SK-N-SH treated with all-trans-retinoic acid at 6 μM for 48 hours (cell line): ENCODE measurements around the gene SYP.
A peak's percentile ranks its signal among the peaks of the same experiment; 100 is the strongest.
"Not testable (repeated sequence)": the region's sequence is repeated elsewhere in the genome, so short reads cannot be mapped to it uniquely, and the experiment has no call there.

Experiments used
- ATAC-seq: fragments of 200-7000 bp; cut with Tn5 transposase; 3 replicates; pipeline ENCODE4 v1.9.1; 2020; ENCODE audit warnings: mild to moderate bottlenecking, moderate library complexity
- ARNTL ChIP-seq: fragments of 450-650 bp; formaldehyde crosslinking; IDR thresholded peaks from 2 replicates; pipeline ENCODE4 v1.5.0; 2020; ENCODE audit warnings: low read depth, mild to moderate bottlenecking, moderate library complexity, borderline replicate concordance
- BACH2 ChIP-seq: fragments of 250-450 bp; sonication (Bioruptor Pico); IDR thresholded peaks from 2 replicates; pipeline ENCODE4 v1.9.0; 2021; ENCODE audit warnings: mild to moderate bottlenecking, borderline replicate concordance
- CSDC2 ChIP-seq: fragments of 250-450 bp; sonication (Bioruptor Pico); IDR thresholded peaks from 2 replicates; pipeline ENCODE4 v1.5.0; 2020; ENCODE audit warnings: mild to moderate bottlenecking, moderate library complexity
- CSRNP3 ChIP-seq: fragments of 250-450 bp; sonication (Bioruptor Pico); IDR thresholded peaks from 2 replicates; pipeline ENCODE4 v1.5.1; 2021; ENCODE audit warnings: mild to moderate bottlenecking, moderate library complexity
- ESRRG ChIP-seq: fragments of 250-450 bp; sonication (Bioruptor Pico); IDR thresholded peaks from 2 replicates; pipeline ENCODE4 v1.6.1; 2021; ENCODE audit warnings: mild to moderate bottlenecking
- GLIS3 ChIP-seq: fragments of 250-450 bp; sonication (Bioruptor Pico); IDR thresholded peaks from 2 replicates; pipeline ENCODE4 v1.5.0; 2020; ENCODE audit warnings: mild to moderate bottlenecking, moderate library complexity
- OSR1 ChIP-seq: fragments of 250-450 bp; sonication (Bioruptor Pico); IDR thresholded peaks from 2 replicates; pipeline ENCODE4 v1.8.0; 2022; ENCODE audit warnings: moderate library complexity, mild to moderate bottlenecking, inconsistent platforms
- PATZ1 ChIP-seq: fragments of 250-450 bp; sonication (Bioruptor Pico); IDR thresholded peaks from 2 replicates; pipeline ENCODE4 v1.8.0; 2020; ENCODE audit warnings: mild to moderate bottlenecking, moderate library complexity, borderline replicate concordance
- PPARA ChIP-seq: fragments of 250-450 bp; sonication (Bioruptor Pico); IDR thresholded peaks from 2 replicates; pipeline ENCODE4 v1.5.0; 2020; ENCODE audit warnings: mild to moderate bottlenecking, borderline replicate concordance
- RARB ChIP-seq: fragments of 250-450 bp; sonication (Bioruptor Pico); IDR thresholded peaks from 2 replicates; pipeline ENCODE4 v1.8.0; 2021; ENCODE audit warnings: mild to moderate bottlenecking, moderate library complexity
- SNAI2 ChIP-seq: fragments of 250-450 bp; sonication (Bioruptor Pico); IDR thresholded peaks from 2 replicates; pipeline ENCODE4 v1.5.0; 2020; ENCODE audit warnings: mild to moderate bottlenecking, moderate library complexity
- TCF4 ChIP-seq: fragments of 250-450 bp; sonication (Bioruptor Pico); IDR thresholded peaks from 2 replicates; pipeline ENCODE4 v1.8.0; 2021; ENCODE audit warnings: mild to moderate bottlenecking, moderate library complexity, borderline replicate concordance
- TOX ChIP-seq: fragments of 250-450 bp; sonication (Bioruptor Pico); IDR thresholded peaks from 2 replicates; pipeline ENCODE4 v1.8.0; 2021; ENCODE audit warnings: mild to moderate bottlenecking, moderate library complexity, borderline replicate concordance
- ZC3H10 ChIP-seq: fragments of 250-450 bp; sonication (Bioruptor Pico); IDR thresholded peaks from 2 replicates; pipeline ENCODE4 v1.5.1; 2021; ENCODE audit warnings: mild to moderate bottlenecking, moderate library complexity
- ZFP3 ChIP-seq: fragments of 250-450 bp; sonication (Bioruptor Pico); IDR thresholded peaks from 2 replicates; pipeline ENCODE4 v1.5.0; 2020; ENCODE audit warnings: mild to moderate bottlenecking, moderate library complexity
- ZNF565 ChIP-seq: fragments of 450-650 bp; formaldehyde crosslinking; conservative IDR thresholded peaks from 2 replicates; pipeline ENCODE4 v1.5.0; 2020; ENCODE audit warnings: low read depth, mild to moderate bottlenecking, moderate library complexity
- ZNF70 ChIP-seq: fragments of 450-650 bp; formaldehyde crosslinking; IDR thresholded peaks from 2 replicates; pipeline ENCODE4 v1.5.0; 2020; ENCODE audit warnings: mild to moderate bottlenecking, moderate library complexity
- TF ChIP-seq, protein P1 (sequence below): fragments of 250-450 bp; sonication (Bioruptor Pico); IDR thresholded peaks from 2 replicates; pipeline ENCODE4 v1.8.0; 2021; ENCODE audit warnings: low read depth, mild to moderate bottlenecking, moderate library complexity, borderline replicate concordance
- TF ChIP-seq, protein P2 (sequence below): fragments of 250-450 bp; sonication (Bioruptor Pico); IDR thresholded peaks from 2 replicates; pipeline ENCODE4 v1.5.0; 2020; ENCODE audit warnings: mild to moderate bottlenecking, moderate library complexity

SYP gene

GRCh38 chrX:49157194-49157593 is 42.8 kb downstream of the SYP start:
- TF ChIP-seq CSDC2 (CRISPR knock-in tag) (no peak), TCF4 (no peak), ZFP3 (no peak), PATZ1 (CRISPR knock-in tag) (no peak)
- TF ChIP-seq, protein P1, sequence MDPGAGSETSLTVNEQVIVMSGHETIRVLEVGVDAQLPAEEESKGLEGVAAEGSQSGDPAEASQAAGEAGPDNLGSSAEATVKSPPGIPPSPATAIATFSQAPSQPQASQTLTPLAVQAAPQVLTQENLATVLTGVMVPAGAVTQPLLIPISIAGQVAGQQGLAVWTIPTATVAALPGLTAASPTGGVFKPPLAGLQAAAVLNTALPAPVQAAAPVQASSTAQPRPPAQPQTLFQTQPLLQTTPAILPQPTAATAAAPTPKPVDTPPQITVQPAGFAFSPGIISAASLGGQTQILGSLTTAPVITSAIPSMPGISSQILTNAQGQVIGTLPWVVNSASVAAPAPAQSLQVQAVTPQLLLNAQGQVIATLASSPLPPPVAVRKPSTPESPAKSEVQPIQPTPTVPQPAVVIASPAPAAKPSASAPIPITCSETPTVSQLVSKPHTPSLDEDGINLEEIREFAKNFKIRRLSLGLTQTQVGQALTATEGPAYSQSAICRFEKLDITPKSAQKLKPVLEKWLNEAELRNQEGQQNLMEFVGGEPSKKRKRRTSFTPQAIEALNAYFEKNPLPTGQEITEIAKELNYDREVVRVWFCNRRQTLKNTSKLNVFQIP, result no peak
- no peak for ATAC-seq

GRCh38 chrX:49155900-49156837 is 43.8 kb downstream of the SYP start:
- ATAC-seq, result peak; percentile 94
- TF ChIP-seq PATZ1 (CRISPR knock-in tag), result peak; percentile 81; the same call in 1 of the 2 replicates
- no peak for TF ChIP-seq OSR1 (CRISPR knock-in tag)

- peak; percentile 34 for ATAC-seq
- TF ChIP-seq CSRNP3 (CRISPR knock-in tag), result no peak
- TF ChIP-seq ZNF70, result no peak
- no peak for TF ChIP-seq BACH2 (CRISPR knock-in tag)
- no peak for TF ChIP-seq TOX (CRISPR knock-in tag)
- TF ChIP-seq SNAI2 (CRISPR knock-in tag), result no peak
- TF ChIP-seq ZNF565 (CRISPR knock-in tag), result no peak
- TF ChIP-seq RARB (CRISPR knock-in tag), result no peak
- TF ChIP-seq ZFP3, result no peak
Observed at GRCh38 chrX:49155243-49155899, 44.6 kb downstream of the SYP start.

DNA sequence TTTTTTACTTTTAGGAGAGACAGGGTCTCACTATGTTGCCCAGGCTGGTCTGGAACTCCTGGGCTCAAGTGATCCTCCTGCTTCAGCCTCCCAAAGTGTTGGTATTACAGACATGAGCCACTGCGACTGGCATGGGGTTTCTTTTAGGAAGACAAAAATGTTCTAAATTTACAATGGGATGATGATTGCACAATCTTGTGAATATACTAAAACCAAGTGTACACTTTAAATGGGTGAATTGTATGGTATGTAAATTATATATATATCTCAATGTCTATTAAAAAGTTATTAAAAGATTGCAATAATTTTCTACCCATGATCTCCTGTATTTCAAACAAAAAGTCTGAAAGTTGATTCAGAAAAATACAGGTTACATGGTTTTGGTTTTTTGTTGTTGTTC is 46.5 kb downstream of the SYP start:
- TF ChIP-seq ARNTL (CRISPR knock-in tag) (no peak), ZNF565 (CRISPR knock-in tag) (no peak), GLIS3 (no peak), ZC3H10 (no peak), TCF4 (no peak), PPARA (CRISPR knock-in tag) (no peak), PATZ1 (CRISPR knock-in tag) (no peak), ZNF70 (no peak), ESRRG (CRISPR knock-in tag) (no peak)
- TF ChIP-seq, protein P2, sequence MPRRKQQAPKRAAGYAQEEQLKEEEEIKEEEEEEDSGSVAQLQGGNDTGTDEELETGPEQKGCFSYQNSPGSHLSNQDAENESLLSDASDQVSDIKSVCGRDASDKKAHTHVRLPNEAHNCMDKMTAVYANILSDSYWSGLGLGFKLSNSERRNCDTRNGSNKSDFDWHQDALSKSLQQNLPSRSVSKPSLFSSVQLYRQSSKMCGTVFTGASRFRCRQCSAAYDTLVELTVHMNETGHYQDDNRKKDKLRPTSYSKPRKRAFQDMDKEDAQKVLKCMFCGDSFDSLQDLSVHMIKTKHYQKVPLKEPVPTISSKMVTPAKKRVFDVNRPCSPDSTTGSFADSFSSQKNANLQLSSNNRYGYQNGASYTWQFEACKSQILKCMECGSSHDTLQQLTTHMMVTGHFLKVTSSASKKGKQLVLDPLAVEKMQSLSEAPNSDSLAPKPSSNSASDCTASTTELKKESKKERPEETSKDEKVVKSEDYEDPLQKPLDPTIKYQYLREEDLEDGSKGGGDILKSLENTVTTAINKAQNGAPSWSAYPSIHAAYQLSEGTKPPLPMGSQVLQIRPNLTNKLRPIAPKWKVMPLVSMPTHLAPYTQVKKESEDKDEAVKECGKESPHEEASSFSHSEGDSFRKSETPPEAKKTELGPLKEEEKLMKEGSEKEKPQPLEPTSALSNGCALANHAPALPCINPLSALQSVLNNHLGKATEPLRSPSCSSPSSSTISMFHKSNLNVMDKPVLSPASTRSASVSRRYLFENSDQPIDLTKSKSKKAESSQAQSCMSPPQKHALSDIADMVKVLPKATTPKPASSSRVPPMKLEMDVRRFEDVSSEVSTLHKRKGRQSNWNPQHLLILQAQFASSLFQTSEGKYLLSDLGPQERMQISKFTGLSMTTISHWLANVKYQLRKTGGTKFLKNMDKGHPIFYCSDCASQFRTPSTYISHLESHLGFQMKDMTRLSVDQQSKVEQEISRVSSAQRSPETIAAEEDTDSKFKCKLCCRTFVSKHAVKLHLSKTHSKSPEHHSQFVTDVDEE (CRISPR knock-in tag), result no peak
- ATAC-seq, result no peak

- not testable (repeated sequence) for ATAC-seq
Observed at GRCh38 chrX:49149291-49149690, 50.7 kb downstream of the SYP start.

GRCh38 chrX:49148390-49149100 is 51.4 kb downstream of the SYP start:
- ATAC-seq, result not testable (repeated sequence)
